HEK293T (cell line): ENCODE data around the gene ARL15.

Source experiments
- CTCF ChIA-PET: fragments of 350-600 bp; formaldehyde crosslinking; extraction: SDS; loops from one replicate; lab custom pipeline; 2021; ENCODE audit warnings: antibody characterized with exemption, inconsistent platforms; lab: Yijun Ruan, JAX
- POLR2A ChIA-PET: fragments of 350-600 bp; formaldehyde crosslinking; extraction: SDS; loops from one replicate; lab custom pipeline; 2020; ENCODE audit warnings: antibody characterized with exemption, inconsistent platforms; lab: Yijun Ruan, JAX
- DNase-seq: peaks from one replicate; pipeline ENCODE4 v3.0.0; 2012; ENCODE audit warnings: mixed read lengths; ENCODE audit errors: extremely low spot score
- ARNT ChIP-seq: fragments of 450-650 bp; IDR thresholded peaks from 2 replicates; pipeline ENCODE4 v1.6.1; 2017; ENCODE audit warnings: mild to moderate bottlenecking
- BHLHE40 ChIP-seq: fragments of 450-650 bp; IDR thresholded peaks from 2 replicates; pipeline ENCODE4 v1.6.1; 2016; ENCODE audit warnings: mild to moderate bottlenecking, moderate library complexity, borderline replicate concordance
- CTBP1 ChIP-seq: fragments of 450-650 bp; IDR thresholded peaks from 2 replicates; pipeline ENCODE4 v1.6.1; 2016; ENCODE audit warnings: borderline replicate concordance
- ELF4 ChIP-seq: fragments of 450-650 bp; IDR thresholded peaks from 2 replicates; pipeline ENCODE4 v1.6.1; 2017; ENCODE audit warnings: antibody characterized with exemption
- FOXA1 ChIP-seq: fragments of 450-650 bp; IDR thresholded peaks from 2 replicates; pipeline ENCODE4 v1.6.1; 2016; ENCODE audit warnings: mild to moderate bottlenecking
- FOXK2 ChIP-seq: fragments of 450-650 bp; IDR thresholded peaks from 2 replicates; pipeline ENCODE4 v1.6.1; 2016; ENCODE audit warnings: mild to moderate bottlenecking
- FOXM1 ChIP-seq: fragments of 450-650 bp; IDR thresholded peaks from 2 replicates; pipeline ENCODE4 v1.6.1; 2017; ENCODE audit warnings: mild to moderate bottlenecking, borderline replicate concordance
- HDGF ChIP-seq: fragments of 450-650 bp; IDR thresholded peaks from 2 replicates; pipeline ENCODE4 v1.6.1; 2017; ENCODE audit warnings: antibody characterized with exemption, borderline replicate concordance
- L3MBTL2 ChIP-seq: fragments of 450-650 bp; conservative IDR thresholded peaks from 2 replicates; pipeline ENCODE4 v1.6.1; 2016; ENCODE audit warnings: mild to moderate bottlenecking
- LEF1 ChIP-seq: fragments of 450-650 bp; IDR thresholded peaks from 2 replicates; pipeline ENCODE4 v1.6.1; 2017; ENCODE audit warnings: mild to moderate bottlenecking, borderline replicate concordance
- NFRKB ChIP-seq: fragments of 450-650 bp; IDR thresholded peaks from 2 replicates; pipeline ENCODE4 v1.6.1; 2016; ENCODE audit warnings: mild to moderate bottlenecking, moderate library complexity
- PKNOX1 ChIP-seq: fragments of 450-650 bp; IDR thresholded peaks from 2 replicates; pipeline ENCODE4 v1.6.1; 2016
- SP1 ChIP-seq: fragments of 450-650 bp; IDR thresholded peaks from 2 replicates; pipeline ENCODE4 v1.6.1; 2017
- SUZ12 ChIP-seq: fragments of 450-650 bp; IDR thresholded peaks from 2 replicates; pipeline ENCODE4 v1.6.1; 2016; ENCODE audit warnings: mild to moderate bottlenecking
- TARDBP ChIP-seq: fragments of 450-650 bp; IDR thresholded peaks from 2 replicates; pipeline ENCODE4 v1.6.1; 2016
- ZNF384 ChIP-seq: fragments of 450-650 bp; IDR thresholded peaks from 2 replicates; pipeline ENCODE4 v1.6.1; 2016

Gene ARL15

GRCh38 chr5:54117957-54118356 lies 192.4 kb downstream of the ARL15 start:
- ChIA-PET POLR2A (no interaction called here), CTCF (interaction anchor here (0.6 kb wide), 1 partner anchor 734 kb away, joined by 3 read pairs; no protein-coding TSS in a partner anchor)
- DNase-seq = no peak
- TF ChIP-seq FOXK2 = no peak
- TF ChIP-seq FOXA1 = no peak
- no peak for TF ChIP-seq ELF4

GRCh38 chr5:54115735-54116403 lies 194.5 kb downstream of the ARL15 start:
- TF ChIP-seq FOXK2 (no peak), L3MBTL2 (no peak), SP1 (no peak), FOXM1 (no peak), SUZ12 (no peak), HDGF (no peak), NFRKB (no peak), ARNT (no peak), ELF4 (no peak), FOXA1 (no peak), CTBP1 (no peak), BHLHE40 (no peak), ZNF384 (no peak), TARDBP (no peak), PKNOX1 (no peak)
- POLR2A ChIA-PET = no interaction called here
- CTCF ChIA-PET = interaction anchor here (0.5 kb wide), 1 partner anchor 21 kb away, joined by 7 read pairs; no protein-coding TSS in a partner anchor
- DNase-seq = no peak

GRCh38 chr5:54113060-54113459 lies 197.3 kb downstream of the ARL15 start:
- TF ChIP-seq ZNF384 (no peak), FOXK2 (no peak), PKNOX1 (no peak), FOXA1 (no peak), LEF1 (no peak), HDGF (no peak), BHLHE40 (no peak), L3MBTL2 (no peak), SP1 (no peak), TARDBP (no peak), ARNT (no peak), CTBP1 (no peak), SUZ12 (no peak), FOXM1 (no peak), NFRKB (no peak)
- ChIA-PET POLR2A (no interaction called here), CTCF (no interaction called here)
- no peak for DNase-seq

- no peak for DNase-seq
- TF ChIP-seq L3MBTL2 = no peak
- ChIA-PET CTCF (no interaction called here), POLR2A (no interaction called here)
Measured at GRCh38 chr5:54109626-54110330, 200.6 kb downstream of the ARL15 start.

GRCh38 chr5:54108136-54108535 lies 202.2 kb downstream of the ARL15 start:
- ChIA-PET POLR2A (no interaction called here), CTCF (no interaction called here)
- no peak for TF ChIP-seq HDGF
- TF ChIP-seq PKNOX1 = no peak
- no peak for TF ChIP-seq ELF4
- TF ChIP-seq SP1 = no peak
- TF ChIP-seq FOXM1 = no peak
- TF ChIP-seq NFRKB = no peak
- TF ChIP-seq FOXA1 = no peak
- DNase-seq = no peak

- ChIA-PET CTCF (no interaction called here), POLR2A (no interaction called here)
- DNase-seq = no peak
- TF ChIP-seq SP1 = no peak
- no peak for TF ChIP-seq HDGF
Measured at GRCh38 chr5:54103871-54104270, 206.5 kb downstream of the ARL15 start.

GRCh38 chr5:54098267-54098666 lies 212.1 kb downstream of the ARL15 start:
- ChIA-PET CTCF (no interaction called here), POLR2A (no interaction called here)
- TF ChIP-seq FOXA1 (no peak), LEF1 (no peak), TARDBP (no peak), ELF4 (no peak), HDGF (no peak), FOXK2 (no peak), SUZ12 (no peak), L3MBTL2 (no peak), PKNOX1 (no peak)
- DNase-seq = no peak
